A549 (cell line): ENCODE measurements around the gene KBTBD8. TPM values are rescaled to one million over a fixed set of nuclear protein-coding genes. Genes with fewer than 3 reads are reported as not detected.

Experiments
- ATAC-seq, 2 experiments: fragments of 200-7000 bp in 1 of 2; fragments of >200 bp in 1 of 2; cut with Nextera tagmentation in 1 of 2; cut with Tn5 transposase in 1 of 2; 3 replicates each; pipeline versions ENCODE4 v1.8.0 to v1.9.1; 2018 to 2020; ENCODE audit warnings: mild to moderate bottlenecking in 1 of 2, moderate library complexity in 1 of 2
- CTCF ChIA-PET: fragments of 300-600 bp; sonication (Branson Sonifier 250); formaldehyde crosslinking; extraction: SDS; loops from one replicate; lab custom pipeline; 2021; ENCODE audit warnings: antibody characterized with exemption, inconsistent platforms; lab: Yijun Ruan, JAX
- POLR2A ChIA-PET: fragments of 350-600 bp; formaldehyde crosslinking; extraction: SDS; loops from one replicate; lab custom pipeline; 2021; ENCODE audit warnings: antibody characterized with exemption, inconsistent platforms; lab: Yijun Ruan, JAX
- DNase-seq, 2 experiments: peaks; one replicate each; pipeline versions ENCODE4 v3.0.0 to v3.0.0-alpha.2; 2011 to 2016; ENCODE audit warnings: low read depth in 1 of 2, low spot score in 1 of 2
- FAIRE-seq: peaks from 2 replicates; lab custom pipeline; 2011; peaks lifted over from hg19 to GRCh38; lab: Jason Lieb, UNC
- H3K27ac ChIP-seq, 2 experiments: fragments of >200 bp; sonication (Bioruptor Twin); formaldehyde crosslinking; 3 replicates each; pipeline ENCODE4 v1.5.1; 2016 to 2017
- H3K4me1 ChIP-seq: fragments of >200 bp; sonication (Bioruptor Twin); formaldehyde crosslinking; 3 replicates; pipeline ENCODE4 v1.6.1; 2016
- H3K4me2 ChIP-seq: fragments of >200 bp; sonication (Bioruptor Twin); formaldehyde crosslinking; 3 replicates; pipeline ENCODE4 v1.6.1; 2016
- H3K4me3 ChIP-seq: fragments of >200 bp; sonication (Bioruptor Twin); formaldehyde crosslinking; 3 replicates; pipeline ENCODE4 v1.5.1; 2016
- H3K9me3 ChIP-seq: fragments of >200 bp; sonication (Bioruptor Twin); formaldehyde crosslinking; 3 replicates; pipeline ENCODE4 v1.6.1; 2016
- ATOH8 ChIP-seq: fragments of 250-450 bp; sonication (Bioruptor Pico); IDR thresholded peaks from 2 replicates; pipeline ENCODE4 v1.5.0; 2020; ENCODE audit warnings: low read depth, mild to moderate bottlenecking, moderate library complexity
- BHLHE40 ChIP-seq: IDR thresholded peaks from 2 replicates; pipeline ENCODE4 v1.6.1; 2012; ENCODE audit warnings: low read depth, low read length, inconsistent platforms
- CBX2 ChIP-seq: fragments of 200-600 bp; sonication (generic); IDR thresholded peaks from 2 replicates; pipeline ENCODE4 v1.6.1; 2016; ENCODE audit warnings: low read depth, mild to moderate bottlenecking, borderline replicate concordance
- CHD4 ChIP-seq: fragments of 200-600 bp; sonication (generic); IDR thresholded peaks from 2 replicates; pipeline ENCODE4 v1.6.1; 2016; ENCODE audit warnings: antibody characterized with exemption, mild to moderate bottlenecking, borderline replicate concordance
- EP300 ChIP-seq, 2 experiments: fragments of >200 bp; sonication (Bioruptor Twin); formaldehyde crosslinking; IDR thresholded peaks; 2 replicates in 1 of 2; 3 replicates in 1 of 2; pipeline ENCODE4 v1.6.1; 2016 to 2017
- HDAC2 ChIP-seq: fragments of 200-600 bp; sonication (generic); IDR thresholded peaks from 2 replicates; pipeline ENCODE4 v1.6.1; 2016
- HES2 ChIP-seq: fragments of >200 bp; sonication (Bioruptor Twin); formaldehyde crosslinking; IDR thresholded peaks from 2 replicates; pipeline ENCODE4 v1.6.1; 2016
- HEYL ChIP-seq: fragments of 250-450 bp; sonication (Bioruptor Pico); IDR thresholded peaks from 2 replicates; pipeline ENCODE4 v1.8.0; 2021; ENCODE audit warnings: mild to moderate bottlenecking, moderate library complexity
- HOXA7 ChIP-seq: fragments of 250-450 bp; sonication (Bioruptor Pico); IDR thresholded peaks from 2 replicates; pipeline ENCODE4 v1.5.0; 2020; ENCODE audit warnings: mild to moderate bottlenecking, moderate library complexity
- JUN ChIP-seq, 2 experiments: fragments of >200 bp; sonication (Bioruptor Twin); formaldehyde crosslinking; IDR thresholded peaks; 2 replicates in 1 of 2; 3 replicates in 1 of 2; pipeline ENCODE4 v1.6.1; 2016 to 2017
- KDM5A ChIP-seq: fragments of 200-600 bp; sonication (generic); IDR thresholded peaks from 2 replicates; pipeline ENCODE4 v1.6.1; 2016; ENCODE audit warnings: antibody characterized with exemption, mild to moderate bottlenecking
- MAFK ChIP-seq: fragments of 450-650 bp; IDR thresholded peaks from 2 replicates; pipeline ENCODE4 v1.6.1; 2014; ENCODE audit not compliant: partially characterized antibody
- POLR2AphosphoS2 ChIP-seq: conservative IDR thresholded peaks from 2 replicates; pipeline ENCODE4 v1.6.1; 2012; ENCODE audit warnings: low read length, improper control_type of control experiment, inconsistent platforms
- RCOR1 ChIP-seq: fragments of 150-350 bp; IDR thresholded peaks from 2 replicates; pipeline ENCODE4 v1.6.1; 2014; ENCODE audit warnings: antibody characterized with exemption, low read length, low read depth
- ZC3H11A ChIP-seq: fragments of 450-650 bp; IDR thresholded peaks from 2 replicates; pipeline ENCODE4 v1.6.1; 2014; ENCODE audit warnings: antibody characterized with exemption, mild to moderate bottlenecking
- ZFP36 ChIP-seq: fragments of 450-650 bp; IDR thresholded peaks from 2 replicates; pipeline ENCODE4 v1.6.1; 2014; ENCODE audit warnings: borderline replicate concordance; ENCODE audit not compliant: partially characterized antibody
- WGBS: methylation state at CpG from one replicate; pipeline ENCODE4 v1.1.6; 2017; ENCODE audit errors: missing lambda C conversion rate; 5-methylcytosine and 5-hydroxymethylcytosine counted together
- polyA plus RNA-seq, 4 experiments: library from polyadenylated mRNA; depleted of rRNA in 3 of 4; stranded (reverse); fragments of >200 nt; fragmentation: RNase III in 1 of 4; extraction: RNeasy Plus Mini Kit Qiagen cat#74134 plus additional on column Dnase treatment in 1 of 4; gene quantifications; 2 replicates in 3 of 4; 3 replicates in 1 of 4; pipeline ENCODE4 v1.2.3, GENCODE V29; 2011 to 2017
- TF ChIP-seq, protein P1 (sequence below): fragments of >200 bp; sonication (Bioruptor Twin); formaldehyde crosslinking; IDR thresholded peaks from 3 replicates; pipeline ENCODE4 v1.5.1; 2016

KBTBD8 gene
- polyA plus RNA-seq, 2 of the 4 experiments (the other 2 are of a cell fraction): 0.61 to 1.0 TPM

GRCh38 chr3:67000009-67000408, 1.9 kb downstream of the KBTBD8 start (continued):
- TF ChIP-seq, protein P1, sequence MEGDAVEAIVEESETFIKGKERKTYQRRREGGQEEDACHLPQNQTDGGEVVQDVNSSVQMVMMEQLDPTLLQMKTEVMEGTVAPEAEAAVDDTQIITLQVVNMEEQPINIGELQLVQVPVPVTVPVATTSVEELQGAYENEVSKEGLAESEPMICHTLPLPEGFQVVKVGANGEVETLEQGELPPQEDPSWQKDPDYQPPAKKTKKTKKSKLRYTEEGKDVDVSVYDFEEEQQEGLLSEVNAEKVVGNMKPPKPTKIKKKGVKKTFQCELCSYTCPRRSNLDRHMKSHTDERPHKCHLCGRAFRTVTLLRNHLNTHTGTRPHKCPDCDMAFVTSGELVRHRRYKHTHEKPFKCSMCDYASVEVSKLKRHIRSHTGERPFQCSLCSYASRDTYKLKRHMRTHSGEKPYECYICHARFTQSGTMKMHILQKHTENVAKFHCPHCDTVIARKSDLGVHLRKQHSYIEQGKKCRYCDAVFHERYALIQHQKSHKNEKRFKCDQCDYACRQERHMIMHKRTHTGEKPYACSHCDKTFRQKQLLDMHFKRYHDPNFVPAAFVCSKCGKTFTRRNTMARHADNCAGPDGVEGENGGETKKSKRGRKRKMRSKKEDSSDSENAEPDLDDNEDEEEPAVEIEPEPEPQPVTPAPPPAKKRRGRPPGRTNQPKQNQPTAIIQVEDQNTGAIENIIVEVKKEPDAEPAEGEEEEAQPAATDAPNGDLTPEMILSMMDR: no peak
- TF ChIP-seq EP300 (IDR thresholded peaks at IDR 0.05): no peak
- no peak for TF ChIP-seq KDM5A
- no peak for TF ChIP-seq JUN (IDR thresholded peaks at IDR 0.05)
- TF ChIP-seq HES2: no peak
- no peak for TF ChIP-seq POLR2AphosphoS2
- no peak for TF ChIP-seq ZFP36

- Histone ChIP-seq H3K4me1 (0 out of 3 replicates have a peak, but pooled peaks cover 7% of the 10 kb centered on the region), H3K27ac (no peak overlapping the region), H3K4me2 (no peak overlapping the region), H3K4me3 (no peak overlapping the region), H3K9me3 (no peaks in the 10 kb centered on the region)
- DNase-seq (no peak), FAIRE-seq (no peak), ATAC-seq (no peak)
- WGBS: 74% methylated on average over 8 of the region's 8 CpGs
- POLR2A ChIA-PET: no interaction called here
- CTCF ChIA-PET: no interaction called here
- TF ChIP-seq ATOH8 (CRISPR knock-in tag) (no peak), KDM5A (no peak)
These were observed 3.2 kb downstream of the KBTBD8 start for GRCh38 chr3:67001086-67001861.

- ChIA-PET CTCF (no interaction called here), POLR2A (no interaction called here)
- 72% methylated on average over 1 of the region's 1 CpG for WGBS
- H3K4me1 ChIP-seq: no peaks in the 10 kb centered on the region
- TF ChIP-seq BHLHE40 (no peak), MAFK (no peak)
- no peak overlapping the region for H3K27ac ChIP-seq
- no peak overlapping the region for H3K4me3 ChIP-seq
- no peak for FAIRE-seq
- H3K4me2 ChIP-seq: no peak overlapping the region
- no peak for ATAC-seq
- DNase-seq: no peak
- no peaks in the 10 kb centered on the region for H3K9me3 ChIP-seq
These were observed 7.9 kb downstream of the KBTBD8 start for GRCh38 chr3:67005974-67006373.

GRCh38 chr3:67006460-67006859, 8.4 kb downstream of the KBTBD8 start:
- FAIRE-seq: no peak
- Histone ChIP-seq H3K4me1 (no peaks in the 10 kb centered on the region), H3K9me3 (no peaks in the 10 kb centered on the region), H3K4me3 (no peak overlapping the region), H3K27ac (no peak overlapping the region), H3K4me2 (no peak overlapping the region)
- TF ChIP-seq HEYL (no peak), CHD4 (no peak), HDAC2 (no peak), RCOR1 (no peak), HOXA7 (CRISPR knock-in tag) (no peak), CBX2 (no peak), ZC3H11A (no peak)
- ATAC-seq: no peak
- ChIA-PET POLR2A (no interaction called here), CTCF (no interaction called here)
- WGBS: 71% methylated on average over 5 of the region's 5 CpGs
- no peak for DNase-seq
